Hepatic stellate cell (primary cell): ENCODE results near the gene CCL20.

Source experiments
- DNase-seq: peaks from one replicate; pipeline ENCODE4 v3.0.0; 2011; ENCODE audit warnings: low spot score

The CCL20 gene

DNA sequence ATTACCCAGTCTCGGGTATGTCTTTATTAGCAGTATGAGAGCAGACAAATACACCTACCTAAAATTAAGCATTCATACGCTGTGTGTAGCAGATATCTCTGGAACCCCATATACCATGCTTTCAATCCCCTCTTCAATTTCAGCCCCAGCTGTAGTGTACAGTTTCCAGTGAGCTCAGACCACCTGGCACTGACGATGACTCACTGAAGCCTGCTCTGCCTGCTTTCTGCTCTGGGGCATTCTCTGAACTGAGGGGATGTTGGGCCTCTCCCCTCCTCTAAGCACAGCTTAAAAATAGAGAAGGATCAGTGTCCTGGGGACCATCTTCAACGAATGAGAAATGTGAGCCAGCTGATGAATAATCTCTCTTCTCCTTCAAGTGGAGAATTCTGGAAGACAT is 8.7 kb upstream of the CCL20 start:
- no peak for DNase-seq

DNA sequence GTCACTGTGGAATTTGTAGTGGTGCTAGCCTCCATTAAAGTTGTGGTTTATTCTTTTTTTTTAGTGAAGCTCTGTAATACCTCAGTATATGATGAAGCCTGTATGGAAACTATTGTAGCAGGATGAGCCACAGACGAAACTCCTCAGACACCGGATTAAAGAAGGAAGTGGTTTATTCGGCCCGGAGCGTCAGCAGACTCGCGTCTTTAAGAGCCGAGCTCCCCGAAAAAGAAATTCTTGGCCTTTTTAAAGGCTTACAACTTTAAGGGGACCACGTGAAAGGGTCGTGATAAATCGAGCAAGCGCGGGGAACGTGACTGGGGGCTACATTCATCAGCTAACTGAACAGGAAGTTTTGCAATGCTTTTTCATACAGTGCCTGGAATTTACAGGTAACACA is 8.1 kb upstream of the CCL20 start:
- no peak for DNase-seq

DNA sequence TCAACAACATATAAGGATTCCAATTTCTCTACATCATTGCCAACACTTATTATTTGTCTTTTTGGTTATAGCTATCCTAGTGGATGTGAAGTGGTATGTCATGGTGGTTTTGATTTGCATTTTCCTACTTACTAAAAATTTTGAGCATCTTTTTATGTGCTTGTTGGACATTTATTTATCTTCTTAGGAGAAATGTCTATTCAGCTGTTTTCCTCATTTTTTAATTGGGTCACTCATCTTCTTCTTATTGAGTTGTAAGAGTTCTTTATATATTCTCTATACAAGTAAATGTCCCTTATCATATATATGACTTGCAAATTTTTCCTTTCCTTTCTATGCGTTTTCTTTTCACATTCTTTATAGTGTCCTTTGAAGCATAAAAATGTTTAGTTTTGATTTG is 4.7 kb upstream of the CCL20 start:
- no peak for DNase-seq

DNA sequence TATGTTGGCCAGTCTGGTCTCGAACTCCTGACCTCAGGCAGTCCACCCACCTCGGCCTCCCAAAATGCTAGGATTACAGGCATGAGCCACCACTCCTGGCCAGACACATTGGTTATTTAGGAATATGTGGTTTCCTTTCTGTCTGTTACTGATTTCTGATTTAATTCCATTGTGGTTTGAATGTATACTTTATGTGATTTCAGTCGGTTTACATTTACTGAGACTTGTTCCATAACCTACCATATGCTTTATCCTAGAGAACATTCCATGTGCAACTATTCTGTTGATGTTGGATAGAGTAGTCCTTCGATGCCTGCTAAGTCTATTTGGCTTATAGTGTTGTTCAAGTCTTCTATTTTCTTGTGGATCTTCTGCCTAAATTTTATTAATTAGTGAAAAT is 1.6 kb upstream of the CCL20 start:
- DNase-seq = no peak

DNA sequence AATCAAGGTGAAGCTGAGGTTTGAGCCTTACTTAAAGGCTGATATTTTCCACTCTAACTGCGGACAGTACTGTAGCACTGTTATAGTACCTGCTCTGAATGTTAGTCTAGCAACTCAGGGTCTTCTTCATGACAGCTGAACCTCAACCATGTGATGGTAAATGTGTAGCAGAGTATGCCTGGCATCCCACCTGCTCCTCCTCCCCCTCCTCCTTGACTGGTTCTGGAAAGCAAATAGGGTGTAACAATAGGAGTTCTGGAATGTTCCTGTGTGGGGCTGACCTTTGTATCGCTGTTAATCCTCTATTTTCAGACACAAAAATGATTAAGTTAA is 447 bp upstream of the CCL20 start:
- DNase-seq = no peak

DNA sequence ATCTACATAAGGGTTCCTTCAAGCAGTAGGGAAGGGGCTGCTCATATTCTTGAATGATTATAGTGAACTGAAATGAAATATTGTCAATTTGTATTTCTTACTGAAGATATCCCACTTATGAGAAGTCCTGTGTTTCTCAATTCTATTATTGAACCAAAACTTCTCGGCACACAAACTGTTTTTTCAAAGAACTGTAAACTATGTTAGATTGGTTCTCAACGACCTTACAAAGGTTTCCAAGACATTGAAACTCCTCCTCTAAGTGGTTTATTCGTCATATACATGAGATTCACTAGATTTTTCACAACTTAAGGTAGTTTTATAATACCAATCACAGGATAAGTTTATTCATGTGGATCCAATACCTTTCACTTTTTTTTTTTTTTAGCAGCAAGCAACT is 1.4 kb downstream of the CCL20 start:
- no peak for DNase-seq

DNA sequence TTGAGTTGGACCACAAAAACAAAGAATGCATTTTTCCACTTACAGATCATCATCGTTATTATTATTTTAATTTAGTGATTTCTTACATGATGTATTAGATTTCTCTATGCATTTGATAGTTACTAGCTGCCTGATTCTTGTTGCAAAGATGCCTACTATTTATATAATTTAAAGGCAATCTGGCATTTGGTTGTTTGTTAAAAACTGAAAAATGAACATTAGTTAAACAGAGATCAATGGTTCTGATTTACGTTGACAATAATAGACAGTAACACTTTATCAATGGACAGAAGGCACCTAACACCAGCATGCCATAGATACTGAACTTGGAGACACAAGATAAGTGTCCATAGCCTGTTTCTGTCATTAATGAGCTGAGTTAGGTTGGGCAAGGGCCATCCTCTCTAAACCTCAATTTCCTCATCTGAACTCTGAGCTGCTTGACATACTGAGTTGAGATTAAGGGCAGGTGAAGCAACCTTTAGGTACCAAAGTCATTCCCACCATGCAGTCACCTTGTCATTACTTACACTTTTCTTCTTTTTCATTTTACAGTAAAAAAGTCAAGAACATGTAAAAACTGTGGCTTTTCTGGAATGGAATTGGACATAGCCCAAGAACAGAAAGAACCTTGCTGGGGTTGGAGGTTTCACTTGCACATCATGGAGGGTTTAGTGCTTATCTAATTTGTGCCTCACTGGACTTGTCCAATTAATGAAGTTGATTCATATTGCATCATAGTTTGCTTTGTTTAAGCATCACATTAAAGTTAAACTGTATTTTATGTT is 3.1 kb downstream of the CCL20 start:
- DNase-seq = no peak

DNA sequence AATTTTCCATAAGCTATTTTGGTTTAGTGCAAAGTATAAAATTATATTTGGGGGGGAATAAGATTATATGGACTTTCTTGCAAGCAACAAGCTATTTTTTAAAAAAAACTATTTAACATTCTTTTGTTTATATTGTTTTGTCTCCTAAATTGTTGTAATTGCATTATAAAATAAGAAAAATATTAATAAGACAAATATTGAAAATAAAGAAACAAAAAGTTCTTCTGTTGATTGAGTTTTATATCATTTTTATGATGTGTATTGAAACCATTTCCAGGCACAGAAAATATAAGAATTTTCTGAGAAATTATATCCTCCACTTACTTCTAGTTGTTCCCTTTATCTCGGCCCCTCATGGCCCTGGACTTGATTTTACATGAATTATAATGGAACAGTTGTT is 3.7 kb downstream of the CCL20 start:
- DNase-seq = no peak

DNA sequence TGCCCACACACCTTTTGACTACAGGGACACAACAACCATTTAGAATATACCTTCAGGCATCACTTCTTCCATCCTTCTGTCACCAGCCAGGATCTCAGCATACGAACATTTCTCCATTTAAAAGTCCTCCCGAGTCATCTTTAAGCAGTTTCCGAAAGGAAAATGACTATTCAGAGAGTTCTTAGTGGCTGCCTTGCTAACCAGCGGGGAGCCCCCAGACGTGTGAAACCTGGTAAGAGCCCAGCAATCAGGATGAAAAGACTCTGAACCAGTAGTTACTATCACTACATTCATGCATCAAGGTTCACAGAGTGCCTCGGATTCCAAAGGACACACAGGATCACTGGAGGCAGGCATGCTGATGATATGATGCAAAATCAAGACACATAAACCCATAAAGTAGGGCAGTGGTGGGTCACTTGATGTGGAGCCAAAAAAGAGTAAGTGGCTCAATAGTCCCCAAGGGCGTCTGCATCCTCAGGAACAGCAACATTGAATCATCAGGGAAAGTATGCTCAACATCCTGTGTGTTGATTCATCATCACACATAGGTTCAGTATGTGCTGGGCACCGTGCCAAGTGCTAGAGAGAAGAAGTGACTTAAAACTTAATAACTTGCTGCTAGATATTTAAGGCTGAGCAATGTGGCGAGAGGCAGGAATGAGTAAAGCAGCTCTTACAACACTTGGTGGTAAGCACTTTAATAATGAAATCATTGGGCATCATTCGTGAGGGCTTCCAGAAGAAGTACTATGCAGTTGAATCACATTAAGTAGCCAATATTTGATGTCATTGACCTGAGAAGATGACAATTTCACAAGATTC is 4.4 kb downstream of the CCL20 start:
- DNase-seq = peak; percentile 81

DNA sequence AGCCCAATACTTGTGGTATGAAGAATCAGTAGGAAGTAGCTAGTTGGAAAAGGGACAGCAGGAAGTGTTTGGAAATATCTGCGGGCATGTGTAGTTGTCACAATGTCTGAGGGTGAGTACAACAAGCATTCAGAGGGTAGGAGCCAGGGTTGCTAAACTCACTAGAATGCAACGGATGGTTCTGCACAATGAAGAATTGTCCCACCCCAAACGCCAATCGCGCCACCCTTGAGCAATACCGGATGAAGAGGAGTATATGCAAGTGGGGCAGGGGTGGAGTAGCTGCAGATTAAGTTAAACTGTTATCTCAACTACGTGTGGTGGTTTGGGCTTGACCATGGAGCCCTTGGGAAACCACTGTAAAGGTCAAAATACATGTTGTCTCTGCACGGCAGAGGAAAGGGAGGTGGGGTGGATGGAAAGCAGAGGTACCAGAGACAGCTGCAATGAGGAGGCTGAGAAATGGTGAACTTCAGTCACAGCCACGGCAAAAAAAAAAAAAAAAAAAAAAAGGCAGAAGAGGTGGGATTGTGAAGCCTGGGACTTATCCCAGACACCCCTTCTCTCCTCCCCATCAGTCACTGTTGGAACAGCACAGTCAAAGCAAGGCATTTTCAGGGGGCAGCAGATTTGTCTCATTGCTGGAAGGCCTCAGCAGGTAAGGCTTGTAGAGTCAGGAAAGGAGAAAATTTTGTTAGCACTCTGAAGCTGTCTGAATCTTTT is 5.2 kb downstream of the CCL20 start:
- DNase-seq = peak; percentile 24

DNA sequence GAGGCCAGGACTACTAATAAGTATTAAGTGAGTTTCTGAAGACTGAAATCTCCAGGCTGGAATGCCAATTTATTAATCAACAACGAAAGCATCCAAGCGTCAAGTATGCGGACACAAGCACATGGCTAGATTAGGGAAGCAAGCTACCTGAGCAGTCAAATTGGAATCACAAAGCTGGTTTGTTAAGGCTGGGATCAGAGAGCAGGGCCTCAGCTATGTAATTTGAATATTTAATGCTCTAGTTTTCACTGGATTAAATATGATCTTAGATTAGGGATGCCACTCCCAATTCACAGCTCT is 5.7 kb downstream of the CCL20 start:
- DNase-seq = no peak

DNA sequence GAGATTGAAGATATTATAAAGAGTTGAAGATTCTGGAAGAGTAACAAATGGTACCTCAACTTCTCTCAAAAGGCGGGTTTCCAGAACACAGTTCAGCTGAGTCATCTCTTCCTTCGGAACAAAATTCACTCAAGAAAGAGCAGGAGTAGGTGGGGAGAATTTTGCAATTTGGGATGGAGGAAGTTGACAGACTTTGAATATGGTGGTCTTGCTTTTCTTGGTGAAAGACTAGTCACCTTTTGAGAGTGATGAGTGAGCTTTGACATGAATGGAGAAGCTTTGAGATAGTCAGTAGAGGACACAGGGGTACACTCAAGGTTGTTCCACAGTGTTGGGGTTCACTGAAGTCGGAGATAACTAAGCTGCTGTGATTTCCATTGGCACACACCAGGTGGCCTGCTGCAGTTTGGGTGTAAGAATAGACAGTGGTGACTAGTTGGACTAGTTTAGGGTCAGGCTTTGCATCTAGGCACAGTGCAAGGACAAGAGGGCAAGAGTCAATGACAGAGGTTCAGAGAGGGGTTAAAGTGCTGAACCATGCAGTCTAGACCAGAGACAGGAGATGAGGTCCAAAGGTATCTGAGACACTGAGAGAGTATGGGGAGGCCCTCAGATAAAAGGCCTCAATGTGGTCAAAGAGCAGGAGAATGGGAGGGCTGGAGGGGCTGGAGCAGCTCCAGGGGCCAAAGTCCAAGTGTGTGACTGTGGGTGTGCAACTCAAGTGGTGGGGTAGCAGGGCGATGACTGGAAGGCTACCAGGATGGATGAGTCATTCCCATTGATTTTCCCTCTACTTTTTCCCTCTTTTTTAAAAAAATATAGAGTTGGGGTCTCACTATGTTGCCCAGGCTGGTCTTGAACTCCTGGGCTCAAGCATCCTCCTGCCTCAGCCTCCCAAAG is 7.7 kb downstream of the CCL20 start:
- no peak for DNase-seq

DNA sequence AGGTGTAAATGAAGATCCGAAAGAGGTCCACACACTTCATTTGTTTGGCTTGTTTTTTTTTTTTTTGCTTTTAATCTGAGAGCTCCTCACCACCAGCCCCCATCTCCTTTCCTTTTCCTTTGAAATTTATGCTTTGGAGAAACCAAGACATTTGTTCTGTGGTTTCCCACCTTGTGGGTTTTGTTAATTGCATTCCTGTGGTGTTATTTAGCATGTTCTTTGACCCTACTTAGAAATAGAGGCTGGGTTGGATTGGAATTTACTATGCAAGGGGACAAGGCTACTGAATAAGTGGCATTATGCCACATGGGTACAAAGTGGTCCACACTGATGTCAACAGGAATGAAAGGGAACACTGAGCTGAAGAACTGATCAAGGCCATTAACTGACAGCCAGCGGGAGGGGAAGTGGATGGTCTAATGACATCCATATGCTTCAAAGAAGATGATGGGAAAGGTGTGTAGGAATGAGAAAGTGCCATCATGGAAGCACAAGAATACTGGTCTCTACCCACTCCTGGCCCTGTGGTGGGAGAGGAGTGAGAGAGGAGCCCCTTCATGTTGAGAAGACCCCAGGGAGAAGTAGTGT is 8.9 kb downstream of the CCL20 start:
- no peak for DNase-seq

DNA sequence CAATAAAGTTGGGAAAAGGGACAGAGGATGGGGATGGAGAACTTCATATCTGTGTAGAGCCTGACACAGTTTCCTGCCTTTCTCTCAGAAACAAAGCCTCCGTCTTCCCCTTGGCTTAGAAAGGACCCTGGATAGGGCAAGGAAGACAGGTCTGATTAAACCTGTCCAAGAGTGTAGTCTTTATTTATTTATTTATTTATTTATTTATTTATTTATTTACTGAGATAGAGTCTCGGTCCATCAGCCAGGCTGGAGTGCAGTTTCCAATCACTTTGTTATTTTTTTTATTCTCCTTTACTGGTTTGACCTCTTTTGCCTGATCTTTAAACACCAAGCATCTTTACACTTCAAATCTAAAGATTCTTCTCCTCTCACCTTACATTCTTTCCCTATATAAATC is 10.3 kb downstream of the CCL20 start:
- no peak for DNase-seq

DNA sequence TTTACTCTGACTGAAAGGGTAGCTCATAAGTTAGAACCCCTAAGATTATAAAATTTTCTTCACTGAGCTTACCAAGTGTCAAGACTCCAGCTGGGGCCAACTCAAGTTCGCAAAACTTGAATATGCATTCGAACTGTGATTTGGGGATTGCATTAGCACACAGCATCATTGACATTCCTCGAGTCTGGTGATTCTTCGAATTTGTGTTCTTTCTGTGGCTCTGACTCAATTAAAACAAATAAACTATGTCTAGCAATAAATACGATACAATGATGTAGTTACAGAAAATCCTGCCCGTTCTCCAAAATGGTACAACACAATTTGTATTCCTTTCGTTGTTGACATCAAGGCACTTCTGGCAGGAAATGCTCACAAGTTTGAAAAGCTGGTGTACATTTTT is 11.1 kb downstream of the CCL20 start:
- no peak for DNase-seq

DNA sequence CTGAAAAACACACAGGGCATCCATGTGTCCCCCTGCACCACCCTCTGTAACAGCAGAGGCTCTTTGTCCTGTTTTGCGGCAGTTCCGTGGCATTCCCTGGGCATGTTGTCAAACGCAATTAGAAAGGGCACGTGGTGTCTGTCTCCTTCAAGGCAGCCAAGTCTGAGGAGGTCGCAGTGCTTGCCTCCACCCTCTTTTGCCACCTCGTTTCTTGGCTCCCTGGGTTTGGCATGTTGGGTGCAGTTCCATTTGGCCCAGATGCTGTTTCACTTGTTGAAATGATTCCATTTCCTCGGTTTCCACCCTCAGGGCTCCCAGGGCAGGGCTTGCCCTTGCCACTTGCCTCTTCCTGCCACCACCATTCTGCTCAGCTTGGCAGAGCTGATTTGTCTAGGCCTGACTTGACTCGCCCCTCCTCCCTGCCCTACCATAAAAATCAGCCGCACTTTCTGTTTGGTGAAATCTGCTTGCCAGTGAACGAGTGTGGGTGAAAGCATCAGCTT is 12.4 kb downstream of the CCL20 start:
- no peak for DNase-seq

DNA sequence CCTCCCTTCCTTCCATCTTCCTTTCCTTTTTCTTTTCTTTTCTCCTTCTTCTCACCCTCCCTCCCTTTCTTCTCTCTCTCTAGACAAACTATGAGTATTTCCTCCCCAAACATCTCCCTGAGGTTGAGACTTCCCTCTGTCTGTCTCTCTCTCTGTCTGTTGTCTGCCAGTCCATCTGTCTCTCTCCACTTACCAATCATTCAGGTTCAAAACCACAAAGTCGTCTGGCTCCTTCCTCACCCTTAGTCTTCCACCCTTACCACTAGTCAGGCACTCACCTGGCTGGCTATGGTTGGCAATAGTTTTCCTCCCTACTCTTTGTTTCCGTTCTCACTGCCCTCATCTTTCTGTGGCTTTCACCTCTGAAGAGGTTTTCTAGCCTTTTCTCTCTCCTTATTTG is 12.9 kb downstream of the CCL20 start:
- no peak for DNase-seq

DNA sequence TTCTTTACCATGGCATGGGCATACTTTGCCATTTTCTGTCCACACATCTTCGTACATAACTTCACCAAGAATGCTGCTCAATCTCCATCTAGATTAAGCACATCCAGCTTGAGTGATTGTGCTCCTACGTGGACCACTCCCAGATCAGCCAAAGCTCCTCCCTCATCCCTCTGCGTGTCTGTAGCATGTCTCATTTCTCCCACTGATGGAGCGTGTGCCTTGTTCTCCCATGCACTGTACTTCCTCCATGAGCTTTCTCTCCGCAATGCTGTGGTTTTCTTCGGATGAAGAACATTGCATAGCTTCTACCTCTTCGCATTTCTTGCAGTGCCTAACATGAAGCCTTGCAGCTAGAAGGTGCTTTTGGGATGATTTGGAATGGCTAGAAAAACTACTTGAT is 13.5 kb downstream of the CCL20 start:
- DNase-seq = no peak

DNA sequence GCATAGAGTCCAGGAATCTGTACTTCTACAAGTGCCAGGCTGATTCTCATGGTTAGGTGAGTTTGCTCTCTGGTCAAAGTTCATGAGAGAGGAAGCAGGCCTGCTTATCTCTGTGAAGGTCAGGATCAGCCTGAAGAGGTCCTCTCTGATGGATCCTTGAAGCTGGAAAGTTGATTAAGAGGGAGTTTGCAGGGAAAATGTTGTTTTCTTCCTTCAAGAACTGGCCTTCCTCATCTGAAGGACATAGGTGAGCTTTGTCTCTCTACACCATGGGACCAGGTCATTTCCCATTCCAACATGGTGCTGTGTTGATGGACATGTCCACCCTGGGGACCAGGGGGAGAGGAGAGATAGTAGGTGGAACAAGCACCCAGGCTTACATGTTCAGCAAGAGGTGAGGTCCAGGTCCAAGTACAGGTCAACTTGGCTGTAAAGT is 14.9 kb downstream of the CCL20 start:
- DNase-seq = no peak

DNA sequence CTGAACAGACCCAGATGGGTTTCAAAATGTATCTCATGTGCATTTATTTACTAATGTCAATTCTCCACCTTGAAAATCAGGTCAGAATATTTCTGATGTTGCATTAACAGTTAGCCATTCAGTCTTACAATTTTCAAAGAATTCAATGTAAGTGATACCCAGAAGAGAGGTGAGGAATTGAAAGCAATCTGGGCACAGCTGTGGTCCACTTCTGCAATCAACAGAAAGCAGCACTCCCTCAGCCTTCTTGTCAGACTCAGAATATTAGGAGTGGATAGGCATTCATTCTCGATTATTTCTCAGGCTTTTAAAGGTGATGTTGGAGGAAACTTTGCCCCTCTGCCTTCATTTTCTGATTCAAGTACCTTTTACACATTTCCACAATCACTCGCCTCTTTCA is 15.7 kb downstream of the CCL20 start:
- DNase-seq = no peak

DNA sequence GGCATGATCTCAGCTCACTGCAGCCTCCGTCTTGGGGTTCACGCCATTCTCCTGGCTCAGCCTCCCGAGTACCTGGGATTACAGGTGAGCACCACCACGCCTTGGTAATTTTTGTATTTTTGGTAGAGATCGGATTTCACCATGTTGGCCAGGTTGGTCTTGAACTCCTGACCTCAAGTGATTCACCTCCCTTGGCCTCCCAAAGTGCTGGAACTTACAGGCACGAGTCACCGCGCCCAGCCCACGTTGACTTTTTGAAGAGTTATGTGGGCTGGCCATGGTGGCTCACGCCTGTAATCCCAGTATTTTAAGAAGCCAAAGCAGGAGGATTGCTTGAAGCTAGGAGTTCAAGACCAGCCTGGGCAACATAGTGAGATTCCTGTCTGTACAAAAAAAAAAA is 20.8 kb downstream of the CCL20 start:
- no peak for DNase-seq
